H1 (cell line): ENCODE data around the gene IGFL3.

Experiments used
- EZH2 ChIP-seq: fragments of 200-600 bp; sonication (generic); IDR thresholded peaks from 2 replicates; pipeline ENCODE4 v1.7.1; 2012; ENCODE audit warnings: low read depth, mild to moderate bottlenecking, moderate library complexity, low read length, inconsistent platforms; ENCODE audit not compliant: severe bottlenecking
- MAFK ChIP-seq: IDR thresholded peaks from 2 replicates; pipeline ENCODE4 v1.6.1; 2012; ENCODE audit warnings: low read depth, mild to moderate bottlenecking, improper control_type of control experiment, low read length
- POLR2A ChIP-seq, 2 experiments: IDR thresholded peaks; 1 replicate in 1 of 2; 2 replicates in 1 of 2; pipeline ENCODE4 v1.6.1; 2011; ENCODE audit warnings: low read depth in 2 of 2, low read length in 2 of 2, mild to moderate bottlenecking in 2 of 2; ENCODE audit errors: control extremely low read depth in 1 of 2
- RFX5 ChIP-seq: IDR thresholded peaks from 2 replicates; pipeline ENCODE4 v1.6.1; 2011; ENCODE audit warnings: low read depth, low read length, improper control_type of control experiment, borderline replicate concordance

DNA sequence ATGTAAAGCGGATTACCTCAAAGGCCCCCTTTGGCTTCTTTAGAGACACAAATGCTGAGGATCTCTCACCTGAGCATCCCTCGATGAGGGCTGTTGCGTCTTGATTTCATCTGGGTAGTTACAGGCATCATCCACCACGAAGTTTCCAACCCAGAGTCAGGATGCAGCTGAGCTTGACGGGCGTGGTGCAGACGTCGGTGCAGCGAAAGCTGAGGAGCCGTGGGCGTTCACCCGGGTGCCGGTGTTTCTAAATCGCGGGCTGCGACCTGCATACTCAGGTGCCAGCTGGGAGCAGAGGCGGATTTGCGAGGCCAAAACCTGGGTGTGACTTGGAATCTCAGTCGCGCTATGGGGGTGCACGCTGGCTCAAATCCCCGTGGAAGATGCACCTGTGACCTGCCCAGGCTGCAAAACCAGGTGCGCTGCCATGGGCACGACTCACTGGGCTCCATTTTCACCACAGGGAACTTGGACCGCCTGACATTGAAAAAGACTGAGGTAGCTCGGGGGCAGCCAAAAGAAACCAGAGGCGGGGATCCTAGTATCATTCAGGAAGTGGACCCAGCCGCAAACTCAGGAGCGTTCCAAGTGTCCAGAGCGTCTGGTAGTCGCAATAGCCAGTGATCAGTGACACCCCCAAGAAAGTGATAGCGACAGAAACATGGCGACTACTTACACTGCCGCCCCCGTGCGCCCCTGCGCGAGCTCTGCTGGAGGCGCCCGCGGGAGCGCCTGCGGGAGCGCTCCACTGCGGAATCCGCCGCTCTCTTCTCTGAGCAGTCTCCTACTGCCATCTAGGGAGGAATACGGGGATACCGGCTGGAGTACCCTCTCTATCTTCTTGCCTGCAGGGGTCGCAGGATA, 47.3 kb downstream of the IGFL3 start:
- TF ChIP-seq POLR2A (IDR thresholded peaks at IDR 0.05; ENCODE audit: control extremely low read depth in 1 of 2, low read depth in 2 of 2, low read length in 2 of 2): no peak
- no peak for TF ChIP-seq EZH2
- no peak for TF ChIP-seq MAFK
- TF ChIP-seq RFX5: no peak
